Posterior cingulate gyrus (tissue), 11 donors: Measurements from ENCODE around the gene PML.

Experiments used
- DNase-seq, 10 donors: peaks; one replicate each; pipeline versions ENCODE4 v3.0.0 to v3.0.0-alpha.2; 2020 to 2021; ENCODE audit warnings: mixed read lengths in 3 of 10
- intact Hi-C: fragments of 100-400 bp; cut with DNase I; formaldehyde crosslinking; loops from one replicate; pipeline ENCODE4 v1.15.1; 2023

Gene PML

GRCh38 chr15:73996267-73996666 lies 1.8 kb downstream of the PML start:
- intact Hi-C loops = no loop called here
- DNase-seq = no peak

GRCh38 chr15:73996939-73997338 lies 2.4 kb downstream of the PML start:
- intact Hi-C loops = no loop called here
- DNase-seq = no peak

- DNase-seq = no peak
- intact Hi-C loops = no loop called here
Observed at GRCh38 chr15:73997986-73998385, 3.5 kb downstream of the PML start.

DNA sequence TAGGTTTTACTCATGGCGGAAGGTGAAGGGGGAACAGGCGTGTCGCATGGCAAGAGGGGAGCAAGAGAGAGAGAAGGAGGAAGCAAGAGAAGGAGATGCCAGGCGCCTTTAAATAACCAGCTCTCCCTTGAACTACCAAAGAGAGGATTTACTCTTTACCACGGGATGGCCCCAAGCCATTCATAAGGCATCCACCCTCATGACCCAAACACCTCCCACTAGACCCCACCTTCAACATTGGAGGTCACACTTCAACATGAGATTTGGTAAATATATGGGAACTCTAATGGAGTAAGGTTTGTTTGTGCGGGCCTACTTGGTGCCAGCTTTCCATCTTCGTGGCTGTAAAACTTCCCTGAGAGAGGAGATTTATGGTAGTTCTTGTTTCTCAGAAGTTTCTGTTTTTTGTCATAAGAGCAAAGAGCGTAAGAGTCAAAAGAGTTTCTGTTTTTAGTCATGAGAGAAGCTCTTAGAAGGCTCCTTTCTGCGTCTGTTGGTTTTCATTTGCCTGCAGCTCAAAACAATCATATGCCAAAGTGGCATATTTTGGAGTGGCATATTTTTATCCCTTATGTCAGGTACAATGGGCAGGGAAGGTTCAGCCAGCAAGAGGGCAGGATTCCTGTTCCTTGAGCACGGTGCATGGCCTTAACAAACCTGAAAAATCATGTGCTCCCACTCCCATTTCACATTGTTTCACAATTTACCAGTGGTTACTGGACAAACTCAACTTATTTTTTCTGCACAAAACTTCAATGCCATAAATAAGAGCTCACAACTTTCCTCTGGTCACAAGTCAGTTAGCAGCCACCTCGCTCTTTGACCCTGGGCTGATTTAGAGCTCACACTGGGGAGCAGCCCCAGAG lies 12.5 kb downstream of the PML start:
- intact Hi-C loops = no loop called here
- DNase-seq = no peak

GRCh38 chr15:74007820-74008371 lies 13.4 kb downstream of the PML start:
- DNase-seq = no peak
- intact Hi-C loops = no loop called here

GRCh38 chr15:74008901-74009300 lies 14.4 kb downstream of the PML start:
- DNase-seq = no peak
- intact Hi-C loops = no loop called here

DNA sequence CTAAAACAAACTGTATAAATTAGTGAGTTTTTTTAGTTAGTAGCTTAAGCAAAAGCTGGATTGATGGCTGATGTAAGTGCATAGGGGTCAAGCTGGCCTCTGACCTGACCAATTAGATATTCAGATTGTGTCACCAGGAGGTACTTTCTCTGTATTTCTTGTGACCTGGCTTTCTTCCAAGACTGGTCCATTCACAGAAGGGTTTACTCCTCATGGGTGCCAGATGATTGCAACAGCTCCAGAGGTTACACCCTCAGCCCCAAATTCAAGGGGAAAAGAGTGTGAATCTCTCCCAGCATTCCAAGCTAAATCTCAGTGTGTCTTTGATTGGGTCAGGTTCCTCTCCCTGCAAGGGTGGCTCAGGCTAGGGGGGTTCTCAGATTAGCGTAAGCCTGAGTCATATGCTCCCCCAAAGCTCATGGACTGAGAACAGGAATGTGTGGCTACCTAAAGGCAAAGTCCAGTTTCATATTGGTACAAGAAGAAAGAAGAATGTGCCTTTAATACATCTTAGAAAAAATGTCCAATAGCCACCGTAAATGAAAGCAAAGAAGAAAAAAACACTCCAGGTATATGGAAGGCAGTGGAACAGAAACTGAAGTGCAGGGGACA lies 16.5 kb downstream of the PML start:
- no peak for DNase-seq
- intact Hi-C loops = no loop called here

DNA sequence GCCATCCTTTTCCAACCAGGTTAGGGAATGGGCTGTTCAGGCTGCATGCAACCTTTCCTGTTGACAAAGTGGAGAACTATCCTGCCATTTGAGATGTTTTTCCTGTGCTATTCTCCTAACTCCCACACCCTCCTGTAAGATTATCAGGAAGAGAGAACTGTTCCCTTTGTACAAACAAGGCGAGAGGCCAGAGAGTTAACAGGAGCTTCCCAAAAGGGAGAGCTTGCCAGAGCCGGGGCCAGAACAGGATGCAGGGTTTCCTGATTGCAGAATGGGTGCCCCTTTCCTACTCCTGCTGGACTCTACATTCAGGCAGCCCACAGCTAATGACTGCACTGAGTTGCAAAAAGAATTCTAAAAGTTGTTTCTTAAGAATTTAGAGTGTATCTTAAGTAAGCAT lies 17.1 kb downstream of the PML start:
- intact Hi-C loops = no loop called here
- DNase-seq = no peak

- no peak for DNase-seq
- intact Hi-C loops = no loop called here
Observed at GRCh38 chr15:74013374-74013894, 18.9 kb downstream of the PML start.

GRCh38 chr15:74019734-74020133 lies 25.2 kb downstream of the PML start:
- intact Hi-C loops = no loop called here
- no peak for DNase-seq

GRCh38 chr15:74022706-74023470 lies 28.4 kb downstream of the PML start:
- intact Hi-C loops = no loop called here
- DNase-seq = peak in 1 of 10 donors; percentile 45

DNA sequence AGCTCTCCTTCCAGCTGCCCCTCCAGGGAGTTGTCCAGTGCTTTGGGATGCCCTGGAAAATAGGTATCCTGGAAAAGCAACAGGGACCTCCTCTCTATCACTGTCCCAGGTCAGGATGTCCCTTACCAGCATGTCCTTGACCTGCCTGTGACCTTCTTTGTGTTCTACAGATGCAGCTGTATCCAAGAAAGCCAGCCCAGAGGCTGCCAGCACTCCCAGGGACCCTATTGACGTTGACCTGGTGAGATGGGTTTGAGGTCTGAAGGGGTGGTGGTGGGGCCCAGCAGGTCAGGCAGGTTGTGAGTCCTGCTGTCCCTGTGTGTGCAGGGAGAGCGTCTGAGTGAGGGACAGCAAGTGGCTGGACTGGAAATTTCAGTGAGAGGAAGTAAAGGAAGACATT lies 30.2 kb downstream of the PML start:
- DNase-seq = no peak
- intact Hi-C loops = no loop called here

DNA sequence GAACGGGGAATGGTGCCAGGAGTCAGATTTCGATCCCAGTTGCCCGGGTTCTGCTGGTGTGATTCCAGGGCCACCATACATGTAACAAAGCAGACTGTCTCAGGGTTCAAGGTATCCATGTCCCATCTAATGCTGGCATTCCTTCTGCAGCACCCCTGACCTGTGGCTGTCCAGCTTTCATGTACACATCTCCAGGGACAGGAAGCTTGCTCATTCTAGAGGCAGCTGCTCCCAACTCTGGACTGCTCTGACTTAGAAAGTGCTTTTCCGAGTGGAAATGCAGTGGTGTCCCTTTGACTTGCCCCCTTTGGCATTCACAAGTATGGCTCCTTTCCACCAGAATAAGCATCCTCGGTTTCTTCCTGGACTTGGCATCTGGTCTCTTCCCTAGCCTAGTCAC lies 30.9 kb downstream of the PML start:
- DNase-seq = peak in 1 of 10 donors; percentile 5
- intact Hi-C loops = no loop called here

- peak in 2 of 10 donors; percentile 21 to 58 for DNase-seq
- intact Hi-C loops = no loop called here
Observed at GRCh38 chr15:74027688-74028087, 33.2 kb downstream of the PML start.

- peak in 2 of 10 donors; percentile 1 to 16 for DNase-seq
- intact Hi-C loops = no loop called here
Observed at GRCh38 chr15:74028646-74029045, 34.1 kb downstream of the PML start.

DNA sequence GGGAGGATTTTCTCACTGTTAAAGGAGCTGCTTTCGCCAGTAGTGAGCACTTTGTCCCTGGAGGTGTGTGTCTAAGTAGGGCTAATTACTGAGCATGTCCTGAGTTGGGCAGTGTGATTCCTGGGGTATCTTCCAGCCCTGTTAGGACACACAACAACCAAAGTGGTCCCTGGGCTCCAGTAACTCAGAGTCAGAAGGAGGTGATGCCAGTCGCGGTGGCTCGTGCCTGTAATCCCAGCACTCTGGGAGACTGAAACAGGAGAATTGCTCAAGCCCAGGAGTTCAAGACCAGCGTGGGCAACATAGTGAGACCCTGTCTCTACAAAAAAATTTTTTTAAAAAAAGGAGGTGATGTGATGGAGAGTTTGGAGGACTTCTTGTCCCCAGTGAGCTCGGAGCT lies 37.5 kb downstream of the PML start:
- intact Hi-C loops = loop anchor here (10.0 kb wide), 1 partner anchor 57 kb away; no protein-coding TSS in a partner anchor
- no peak for DNase-seq

GRCh38 chr15:74032606-74033561 lies 38.4 kb downstream of the PML start:
- intact Hi-C loops = loop anchor here (10.0 kb wide), 1 partner anchor 58 kb away; no protein-coding TSS in a partner anchor
- peak in 3 of 10 donors; percentile 46 to 82 (median 79) for DNase-seq

GRCh38 chr15:74034206-74034755 lies 39.8 kb downstream of the PML start:
- intact Hi-C loops = loop anchor here (10.0 kb wide), 1 partner anchor 59 kb away; no protein-coding TSS in a partner anchor
- DNase-seq = peak in 1 of 10 donors; percentile 15
